K562 (cell line): Measurements from ENCODE around the gene ABCB6. TPM values are rescaled to one million over a fixed set of nuclear protein-coding genes. Genes with fewer than 3 reads are reported as not detected.
A peak's percentile ranks its signal among the peaks of the same experiment; 100 is the strongest.

Source experiments
- ATF6 ChIP-seq: sonication (generic); formaldehyde crosslinking; IDR thresholded peaks from 2 replicates; pipeline ENCODE4 v1.4.0; 2020; ENCODE audit warnings: mild to moderate bottlenecking, missing genetic modification reagents
- EWSR1 ChIP-seq: fragments of 450-650 bp; IDR thresholded peaks from 2 replicates; pipeline ENCODE4 v1.6.1; 2018; ENCODE audit warnings: borderline replicate concordance, mild to moderate bottlenecking, low read depth, moderate library complexity; ENCODE audit not compliant: partially characterized antibody
- FOXP4 ChIP-seq: sonication (generic); formaldehyde crosslinking; IDR thresholded peaks from 2 replicates; pipeline ENCODE4 v1.8.0; 2022; ENCODE audit warnings: mild to moderate bottlenecking, missing genetic modification reagents, borderline replicate concordance
- GTF2E2 ChIP-seq: fragments of 200-800 bp; sonication (Bioruptor generic); IDR thresholded peaks from 2 replicates; pipeline ENCODE4 v1.6.1; 2016; ENCODE audit warnings: missing genetic modification characterization, missing compliant biosample characterization
- PURB ChIP-seq: sonication (generic); formaldehyde crosslinking; IDR thresholded peaks from 2 replicates; pipeline ENCODE4 v1.9.0; 2021; ENCODE audit warnings: low read depth, mild to moderate bottlenecking, missing genetic modification reagents
- SNIP1 ChIP-seq: fragments of 450-650 bp; IDR thresholded peaks from 2 replicates; pipeline ENCODE4 v1.7.1; 2017; ENCODE audit warnings: low read depth, mild to moderate bottlenecking
- TCF7L2 ChIP-seq: fragments of 150-350 bp; IDR thresholded peaks from 2 replicates; pipeline ENCODE4 v1.6.1; 2016; ENCODE audit warnings: low read depth, mild to moderate bottlenecking, low read length, moderate library complexity
- TEAD2 ChIP-seq: fragments of 450-650 bp; IDR thresholded peaks from 2 replicates; pipeline ENCODE4 v1.6.1; 2016; ENCODE audit warnings: missing genetic modification characterization, control low read depth, missing compliant biosample characterization
- USF2 ChIP-seq: sonication (generic); formaldehyde crosslinking; IDR thresholded peaks from 2 replicates; pipeline ENCODE4 v1.5.0; 2020; ENCODE audit warnings: missing genetic modification reagents
- XRCC3 ChIP-seq: fragments of 450-650 bp; IDR thresholded peaks from 2 replicates; pipeline ENCODE4 v1.6.1; 2017; ENCODE audit warnings: mild to moderate bottlenecking, moderate library complexity
- ZNF384 ChIP-seq: IDR thresholded peaks from 2 replicates; pipeline ENCODE4 v1.6.1; 2012; ENCODE audit warnings: low read depth, low read length, improper control_type of control experiment
- ZNF408 ChIP-seq: fragments of 250-450 bp; sonication (Bioruptor Pico); IDR thresholded peaks from 2 replicates; pipeline ENCODE4 v1.4.0; 2020; ENCODE audit warnings: low read depth, mild to moderate bottlenecking, moderate library complexity
- ZNF644 ChIP-seq: fragments of 200-800 bp; sonication (Bioruptor generic); IDR thresholded peaks from 2 replicates; pipeline ENCODE4 v1.6.1; 2016; ENCODE audit warnings: low read depth, missing genetic modification characterization, missing compliant biosample characterization
- polyA plus RNA-seq, 8 experiments: library from polyadenylated mRNA; depleted of rRNA in 4 of 8; stranded (reverse) in 5 of 8; unstranded in 3 of 8; fragments of >200 nt; fragmentation: Nextera tagmentation in 2 of 8; fragmentation: Illumina TruSeq in 1 of 8; extraction: Ambion mirVana in 2 of 8; extraction: Trizol in 1 of 8; gene quantifications; 2 replicates each; pipeline versions ENCODE4 v1.2.1 to v1.2.3, GENCODE V29; 2011 to 2014; ENCODE audit warnings: inconsistent platforms in 1 of 8, missing spikeins in 1 of 8
- total RNA-seq, 7 experiments: library from RNA; depleted of rRNA in 6 of 7; stranded (reverse); fragments of >200 nt in 6 of 7; fragmentation: Illumina TruSeq in 2 of 7; extraction: Trizol in 2 of 7; gene quantifications; 2 replicates each; pipeline versions ENCODE4 v1.2.1 to v1.2.3, GENCODE V29; 2011 to 2021; ENCODE audit warnings: low replicate concordance in 1 of 7
- TF ChIP-seq, protein P1 (sequence below): IDR thresholded peaks from 2 replicates; pipeline ENCODE4 v1.6.1; 2011; ENCODE audit not compliant: insufficient read length; ENCODE audit errors: extremely low read depth
- TF ChIP-seq, protein P2 (sequence below): fragments of 250-450 bp; sonication (Bioruptor Pico); IDR thresholded peaks from 2 replicates; pipeline ENCODE4 v1.4.0; 2020; ENCODE audit warnings: mild to moderate bottlenecking, moderate library complexity
- TF ChIP-seq, protein P3 (sequence below): fragments of 250-450 bp; sonication (Bioruptor Pico); IDR thresholded peaks from 2 replicates; pipeline ENCODE4 v1.8.0; 2022; ENCODE audit warnings: moderate library complexity, mild to moderate bottlenecking, inconsistent platforms

ABCB6 gene
- total and polyA plus RNA-seq, 9 of the 15 experiments (the other 6 are each of a cell fraction or from before 2014, with no cell fraction given), result 3.7 to 29.8 (median 16.8) TPM

GRCh38 chr2:219176818-219177551 is 41.8 kb downstream of the ABCB6 start, which contains the start of gene CNPPD1 (continued):
- TF ChIP-seq TCF7L2 (no peak), USF2 (CRISPR knock-in tag) (no peak), EWSR1 (no peak), SNIP1 (no peak), PURB (no peak), ATF6 (no peak), XRCC3 (no peak), ZNF408 (CRISPR knock-in tag) (no peak), ZNF644 (tag) (no peak), ZNF384 (no peak), GTF2E2 (tag) (peak; percentile 60; the same call in 1 of the 2 replicates), FOXP4 (no peak), TEAD2 (tag) (no peak)
- TF ChIP-seq, protein P1, sequence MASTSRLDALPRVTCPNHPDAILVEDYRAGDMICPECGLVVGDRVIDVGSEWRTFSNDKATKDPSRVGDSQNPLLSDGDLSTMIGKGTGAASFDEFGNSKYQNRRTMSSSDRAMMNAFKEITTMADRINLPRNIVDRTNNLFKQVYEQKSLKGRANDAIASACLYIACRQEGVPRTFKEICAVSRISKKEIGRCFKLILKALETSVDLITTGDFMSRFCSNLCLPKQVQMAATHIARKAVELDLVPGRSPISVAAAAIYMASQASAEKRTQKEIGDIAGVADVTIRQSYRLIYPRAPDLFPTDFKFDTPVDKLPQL, result no peak
- TF ChIP-seq, protein P2, sequence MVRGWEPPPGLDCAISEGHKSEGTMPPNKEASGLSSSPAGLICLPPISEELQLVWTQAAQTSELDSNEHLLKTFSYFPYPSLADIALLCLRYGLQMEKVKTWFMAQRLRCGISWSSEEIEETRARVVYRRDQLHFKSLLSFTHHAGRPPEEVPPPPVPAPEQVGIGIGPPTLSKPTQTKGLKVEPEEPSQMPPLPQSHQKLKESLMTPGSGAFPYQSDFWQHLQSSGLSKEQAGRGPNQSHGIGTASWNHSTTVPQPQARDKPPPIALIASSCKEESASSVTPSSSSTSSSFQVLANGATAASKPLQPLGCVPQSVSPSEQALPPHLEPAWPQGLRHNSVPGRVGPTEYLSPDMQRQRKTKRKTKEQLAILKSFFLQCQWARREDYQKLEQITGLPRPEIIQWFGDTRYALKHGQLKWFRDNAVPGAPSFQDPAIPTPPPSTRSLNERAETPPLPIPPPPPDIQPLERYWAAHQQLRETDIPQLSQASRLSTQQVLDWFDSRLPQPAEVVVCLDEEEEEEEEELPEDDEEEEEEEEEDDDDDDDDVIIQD (CRISPR knock-in tag), result 0 out of 2 replicates have a peak, but pooled peaks have one; percentile 60
- TF ChIP-seq, protein P3, sequence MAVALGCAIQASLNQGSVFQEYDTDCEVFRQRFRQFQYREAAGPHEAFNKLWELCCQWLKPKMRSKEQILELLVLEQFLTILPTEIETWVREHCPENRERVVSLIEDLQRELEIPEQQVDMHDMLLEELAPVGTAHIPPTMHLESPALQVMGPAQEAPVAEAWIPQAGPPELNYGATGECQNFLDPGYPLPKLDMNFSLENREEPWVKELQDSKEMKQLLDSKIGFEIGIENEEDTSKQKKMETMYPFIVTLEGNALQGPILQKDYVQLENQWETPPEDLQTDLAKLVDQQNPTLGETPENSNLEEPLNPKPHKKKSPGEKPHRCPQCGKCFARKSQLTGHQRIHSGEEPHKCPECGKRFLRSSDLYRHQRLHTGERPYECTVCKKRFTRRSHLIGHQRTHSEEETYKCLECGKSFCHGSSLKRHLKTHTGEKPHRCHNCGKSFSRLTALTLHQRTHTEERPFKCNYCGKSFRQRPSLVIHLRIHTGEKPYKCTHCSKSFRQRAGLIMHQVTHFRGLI, result no peak
